CD4-positive, alpha-beta memory T cell (primary cell): ENCODE measurements around the gene CIDEA. TPM values are rescaled to one million over a fixed set of nuclear protein-coding genes. Genes with fewer than 3 reads are reported as not detected.

Experiments
- CTCF ChIA-PET: fragments of 350-600 bp; sonication (Branson Sonifier 250); formaldehyde crosslinking; loops from one replicate; lab custom pipeline; 2021; ENCODE audit warnings: inconsistent platforms; ENCODE audit not compliant: partially characterized antibody; lab: Charles Lee
- POLR2A ChIA-PET: fragments of 350-600 bp; sonication (Branson Sonifier 250); formaldehyde crosslinking; loops from one replicate; lab custom pipeline; 2021; ENCODE audit not compliant: partially characterized antibody; lab: Charles Lee
- DNase-seq, 5 donors: peaks; one replicate each; pipeline versions ENCODE4 v3.0.0 to v3.0.0-alpha.2; 2020 to 2022; ENCODE audit warnings: mixed read lengths in 1 of 5
- H3K27ac ChIP-seq: one replicate; pipeline ENCODE4 v1.7.0; 2013; ENCODE audit warnings: low read depth, low read length
- H3K27me3 ChIP-seq: 2 replicates; pipeline ENCODE4 v1.7.0; 2013; ENCODE audit warnings: mild to moderate bottlenecking, low read length, moderate library complexity; ENCODE audit not compliant: insufficient read depth
- H3K36me3 ChIP-seq: 2 replicates; pipeline ENCODE4 v1.7.0; 2013; ENCODE audit warnings: mild to moderate bottlenecking, low read length, moderate library complexity; ENCODE audit not compliant: insufficient read depth
- H3K4me1 ChIP-seq: 2 replicates; pipeline ENCODE4 v1.7.0; 2013; ENCODE audit warnings: mild to moderate bottlenecking, low read length, moderate library complexity; ENCODE audit not compliant: insufficient read depth
- H3K4me3 ChIP-seq, 2 donors: one replicate each; pipeline ENCODE4 v1.7.0; 2013; ENCODE audit warnings: low read length in 2 of 2, mild to moderate bottlenecking in 1 of 2
- H3K9me3 ChIP-seq, 2 donors: one replicate each; pipeline ENCODE4 v1.7.0; 2013; ENCODE audit warnings: low read length in 2 of 2, control low read depth in 1 of 2; ENCODE audit not compliant: control insufficient read depth in 1 of 2
- H3K27ac Mint-ChIP-seq, 7 donors: one replicate each; pipeline ENCODE4 v1.8.0; 2020 to 2021; ENCODE audit warnings: mixed read lengths in 7 of 7, mild to moderate bottlenecking in 6 of 7, inconsistent platforms in 3 of 7, moderate library complexity in 3 of 7
- H3K27me3 Mint-ChIP-seq, 2 donors: one replicate each; pipeline ENCODE4 v1.8.0; 2020 to 2021; ENCODE audit warnings: mixed read lengths in 2 of 2
- H3K36me3 Mint-ChIP-seq, 2 donors: one replicate each; pipeline ENCODE4 v1.8.0; 2020 to 2021; ENCODE audit warnings: mixed read lengths in 2 of 2, inconsistent platforms in 1 of 2, mild to moderate bottlenecking in 1 of 2
- H3K4me1 Mint-ChIP-seq, 4 donors: one replicate each; pipeline ENCODE4 v1.8.0; 2020 to 2021; ENCODE audit warnings: mixed read lengths in 4 of 4, mild to moderate bottlenecking in 1 of 4
- H3K4me3 Mint-ChIP-seq, 8 donors: one replicate each; pipeline ENCODE4 v1.8.0; 2020 to 2021; ENCODE audit warnings: mixed read lengths in 8 of 8, mild to moderate bottlenecking in 7 of 8, moderate library complexity in 6 of 8, inconsistent platforms in 3 of 8
- H3K9me3 Mint-ChIP-seq, 8 donors: one replicate each; pipeline ENCODE4 v1.8.0; 2020 to 2021; ENCODE audit warnings: mixed read lengths in 8 of 8, mild to moderate bottlenecking in 5 of 8, inconsistent platforms in 3 of 8, moderate library complexity in 1 of 8
- intact Hi-C: fragments of 100-400 bp; cut with micrococcal nuclease; formaldehyde crosslinking; loops from one replicate; pipeline ENCODE4 v1.15.1; 2023
- polyA plus RNA-seq, 2 donors: library from polyadenylated mRNA; unstranded; fragments of 300-500 nt; fragmentation: Illumina TruSeq; gene quantifications; one replicate each; pipeline ENCODE4 v1.2.3, GENCODE V29; 2021
- total RNA-seq, 2 experiments: library from RNA; stranded (reverse); gene quantifications; one replicate each; pipeline ENCODE4 v1.2.3, GENCODE V29; 2021

The CIDEA gene
- total and polyA plus RNA-seq, 4 experiments from 2014 or later: not detected

GRCh38 chr18:12258719-12259705, 4.9 kb downstream of the CIDEA start:
- no peaks in the 10 kb centered on the region for H3K36me3 ChIP-seq
- Mint-ChIP-seq H3K4me3 (no peak overlapping the region), H3K4me1 (peaks cover 0 to 2% (median 0%) of the 10 kb centered on the region in 4 donors), H3K9me3 (no peaks in the 10 kb centered on the region), H3K36me3 (no peaks in the 10 kb centered on the region), H3K27ac (no peak overlapping the region), H3K27me3 (peaks cover 19 to 34% of the 10 kb centered on the region in 2 donors)
- ChIA-PET CTCF (interaction anchor here (1.3 kb wide), 1 partner anchor 22 kb away, joined by 3 read pairs; no protein-coding TSS in a partner anchor), POLR2A (no interaction called here)
- no peak for DNase-seq
- peaks cover 3% of the 10 kb centered on the region for H3K27me3 ChIP-seq
- H3K9me3 ChIP-seq: no peaks in the 10 kb centered on the region
- H3K27ac ChIP-seq: no peak overlapping the region
- H3K4me3 ChIP-seq: no peak overlapping the region
- no peaks in the 10 kb centered on the region for H3K4me1 ChIP-seq
- intact Hi-C loops: no loop called here

GRCh38 chr18:12262748-12263147, 8.6 kb downstream of the CIDEA start:
- Mint-ChIP-seq H3K4me3 (no peak overlapping the region), H3K36me3 (no peaks in the 10 kb centered on the region), H3K9me3 (no peaks in the 10 kb centered on the region), H3K27ac (no peak overlapping the region), H3K27me3 (peaks cover 18 to 24% of the 10 kb centered on the region in 2 donors), H3K4me1 (no peaks in the 10 kb centered on the region)
- intact Hi-C loops: no loop called here
- H3K4me3 ChIP-seq: no peak overlapping the region
- CTCF ChIA-PET: interaction anchor here (1.1 kb wide), 1 partner anchor 10 kb away, joined by 3 read pairs; no protein-coding TSS in a partner anchor
- H3K4me1 ChIP-seq: no peaks in the 10 kb centered on the region
- H3K27me3 ChIP-seq: peaks cover 3% of the 10 kb centered on the region
- no peaks in the 10 kb centered on the region for H3K9me3 ChIP-seq
- no peak overlapping the region for H3K27ac ChIP-seq
- no peak for DNase-seq
- POLR2A ChIA-PET: no interaction called here
- no peaks in the 10 kb centered on the region for H3K36me3 ChIP-seq

GRCh38 chr18:12264864-12265263, 10.7 kb downstream of the CIDEA start:
- Mint-ChIP-seq H3K4me1 (no peaks in the 10 kb centered on the region), H3K9me3 (no peaks in the 10 kb centered on the region), H3K27ac (no peak overlapping the region), H3K36me3 (no peaks in the 10 kb centered on the region), H3K4me3 (no peak overlapping the region), H3K27me3 (peaks cover 19 to 22% of the 10 kb centered on the region in 2 donors)
- peaks cover 3% of the 10 kb centered on the region for H3K27me3 ChIP-seq
- H3K4me3 ChIP-seq: no peak overlapping the region
- intact Hi-C loops: no loop called here
- no peak overlapping the region for H3K27ac ChIP-seq
- POLR2A ChIA-PET: no interaction called here
- no peak for DNase-seq
- H3K4me1 ChIP-seq: no peaks in the 10 kb centered on the region
- CTCF ChIA-PET: no interaction called here
- H3K9me3 ChIP-seq: no peaks in the 10 kb centered on the region
- H3K36me3 ChIP-seq: no peaks in the 10 kb centered on the region

DNA sequence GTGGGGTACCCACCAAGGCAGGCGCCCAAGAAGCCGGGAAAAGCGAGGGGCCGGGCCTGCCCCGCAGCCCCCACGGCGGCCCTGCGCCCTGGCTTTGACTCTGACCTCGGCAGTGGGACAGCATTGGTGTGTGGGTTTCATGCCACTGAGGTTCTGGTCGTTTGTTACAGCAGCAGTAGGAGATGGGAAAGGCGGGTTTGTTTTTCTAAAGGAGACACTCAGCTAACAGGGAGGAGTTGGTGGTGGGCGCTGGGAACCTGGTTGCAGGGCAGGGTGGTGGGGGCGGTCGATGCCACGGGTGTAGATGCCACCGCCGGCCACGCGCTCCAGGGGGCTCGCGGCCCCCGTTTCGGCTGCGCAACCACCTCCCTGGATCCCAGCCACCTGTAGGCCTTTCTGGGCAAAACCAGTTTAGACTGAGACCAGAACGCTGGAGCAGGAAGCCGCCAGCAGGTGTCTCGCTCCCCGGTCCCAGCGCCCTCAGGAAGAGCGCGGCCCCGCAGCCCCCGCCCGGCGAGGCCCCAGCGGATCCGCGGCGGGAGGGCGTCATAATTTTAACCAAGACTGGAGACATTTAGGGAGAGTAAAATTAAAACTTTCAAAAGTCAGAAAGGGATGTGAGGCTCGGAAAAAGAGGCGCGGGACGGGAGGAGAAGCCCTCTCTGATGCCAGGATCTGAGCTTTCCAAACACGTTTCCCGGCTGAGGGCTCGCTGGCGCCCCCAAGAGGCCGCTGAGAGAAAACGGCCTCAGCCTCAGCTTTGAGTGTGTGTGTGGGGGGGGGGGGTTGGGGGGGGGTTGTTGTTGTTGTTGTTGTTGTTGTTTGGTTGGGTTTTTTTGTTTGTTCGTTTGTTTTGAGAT, 17.4 kb downstream of the CIDEA start:
- no peaks in the 10 kb centered on the region for H3K9me3 Mint-ChIP-seq
- ChIA-PET POLR2A (no interaction called here), CTCF (interaction anchor here (0.8 to 2.1 kb wide), 8 partner anchors 8 to 121 kb away, joined by 3 to 8 read pairs (median 4); no protein-coding TSS in a partner anchor)
- no peak overlapping the region for H3K27ac ChIP-seq
- peaks cover 0 to 4% (median 1%) of the 10 kb centered on the region in 4 donors for H3K4me1 Mint-ChIP-seq
- no peaks in the 10 kb centered on the region for H3K4me1 ChIP-seq
- H3K4me3 ChIP-seq: peak overlapping the region in 1 of 2 donors; percentile 9
- H3K4me3 Mint-ChIP-seq: peak overlapping the region in 7 of 8 donors; percentile 43 to 77 (median 71)
- H3K27me3 ChIP-seq: no peaks in the 10 kb centered on the region
- intact Hi-C loops: loop anchor here (1.0 kb wide), 1 partner anchor 388 kb away; no protein-coding TSS in a partner anchor
- no peak overlapping the region for H3K27ac Mint-ChIP-seq
- DNase-seq: peak in 4 of 5 donors; percentile 15 to 41 (median 40)
- H3K27me3 Mint-ChIP-seq: peaks cover 4 to 16% of the 10 kb centered on the region in 2 donors
- no peaks in the 10 kb centered on the region for H3K9me3 ChIP-seq
- no peaks in the 10 kb centered on the region for H3K36me3 Mint-ChIP-seq
- H3K36me3 ChIP-seq: no peaks in the 10 kb centered on the region

GRCh38 chr18:12274793-12275192, 20.6 kb downstream of the CIDEA start:
- Histone ChIP-seq H3K9me3 (no peaks in the 10 kb centered on the region), H3K27me3 (no peaks in the 10 kb centered on the region), H3K4me1 (no peaks in the 10 kb centered on the region), H3K4me3 (no peak overlapping the region), H3K27ac (no peak overlapping the region), H3K36me3 (no peaks in the 10 kb centered on the region)
- DNase-seq: no peak
- Mint-ChIP-seq H3K27me3 (peaks cover 2 to 15% of the 10 kb centered on the region in 2 donors), H3K36me3 (no peaks in the 10 kb centered on the region), H3K4me1 (peaks cover 0 to 9% (median 1%) of the 10 kb centered on the region in 4 donors), H3K9me3 (no peaks in the 10 kb centered on the region), H3K27ac (no peak overlapping the region), H3K4me3 (no peak overlapping the region)
- ChIA-PET CTCF (no interaction called here), POLR2A (no interaction called here)
- intact Hi-C loops: no loop called here

DNA sequence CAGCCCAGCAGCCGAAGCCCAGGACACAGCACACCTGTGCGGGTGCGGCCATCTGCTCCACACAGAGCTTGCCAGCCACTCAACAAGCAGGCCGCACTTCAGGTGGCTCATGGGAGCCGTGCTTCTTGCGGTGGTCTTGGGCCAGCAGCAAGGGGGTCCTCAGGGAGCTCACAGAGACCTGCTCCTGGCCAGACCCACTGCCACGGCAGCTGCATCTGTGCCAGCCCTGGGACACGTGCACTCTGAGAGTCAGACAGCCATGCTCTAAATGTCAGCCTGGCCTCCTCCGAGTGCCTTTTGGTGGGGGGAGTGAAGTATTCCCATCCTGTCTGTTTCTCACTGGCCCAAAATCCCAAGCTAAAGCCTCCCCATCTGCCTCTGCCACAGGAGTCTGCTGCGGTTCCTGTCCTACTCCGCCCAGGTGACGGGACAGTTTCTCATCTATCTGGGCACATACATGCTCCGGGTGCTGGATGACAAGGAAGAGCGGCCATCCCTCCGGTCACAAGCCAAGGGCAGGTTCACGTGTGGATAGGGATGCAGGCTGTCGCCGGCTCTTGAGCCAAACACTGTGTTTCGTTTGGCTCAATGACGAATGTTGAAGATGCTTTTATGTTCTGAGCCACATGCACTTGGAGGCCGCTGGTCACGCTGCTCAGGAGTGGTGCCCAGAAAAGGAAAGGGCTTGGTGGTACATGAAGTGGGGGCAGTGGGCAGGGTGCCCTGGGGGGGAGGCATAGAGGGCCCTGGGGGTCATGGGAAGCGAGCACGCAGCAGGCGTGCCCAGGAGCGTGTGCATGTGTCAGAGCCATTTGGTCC, 22.8 kb downstream of the CIDEA start:
- Mint-ChIP-seq H3K27ac (peak overlapping the region in 1 of 7 donors; percentile 16), H3K9me3 (no peaks in the 10 kb centered on the region), H3K27me3 (peaks cover 1 to 18% of the 10 kb centered on the region in 2 donors), H3K36me3 (no peaks in the 10 kb centered on the region), H3K4me3 (no peak overlapping the region), H3K4me1 (peaks cover 0 to 7% (median 0%) of the 10 kb centered on the region in 4 donors)
- no peak overlapping the region for H3K27ac ChIP-seq
- H3K4me1 ChIP-seq: no peaks in the 10 kb centered on the region
- no peaks in the 10 kb centered on the region for H3K9me3 ChIP-seq
- H3K4me3 ChIP-seq: no peak overlapping the region
- intact Hi-C loops: no loop called here
- ChIA-PET POLR2A (no interaction called here), CTCF (interaction anchor here (0.7 kb wide), 1 partner anchor 37 kb away, joined by 3 read pairs; no protein-coding TSS in a partner anchor)
- no peaks in the 10 kb centered on the region for H3K36me3 ChIP-seq
- no peaks in the 10 kb centered on the region for H3K27me3 ChIP-seq
- DNase-seq: no peak
